ENCODE data around the gene NEU3.
A peak's percentile ranks its signal among the peaks of the same experiment; 100 is the strongest.
"Not testable (repeated sequence)": the region's sequence is repeated elsewhere in the genome, so short reads cannot be mapped to it uniquely, and the experiment has no call there.

Gene NEU3

GRCh38 chr11:74980634-74981033 is 8.1 kb upstream of the NEU3 start:
- peak; percentile 16 for DNase-seq
- in situ Hi-C loops (cut with MboI; ENCODE audit: low pct_unique_long_range_greater_than_20kb, low sequenced_read_pairs), result no loop called here

GRCh38 chr11:74981888-74982287 is 6.8 kb upstream of the NEU3 start:
- DNase-seq, result no peak
- in situ Hi-C loops (cut with MboI; ENCODE audit: low pct_unique_long_range_greater_than_20kb, low sequenced_read_pairs), result no loop called here

DNA sequence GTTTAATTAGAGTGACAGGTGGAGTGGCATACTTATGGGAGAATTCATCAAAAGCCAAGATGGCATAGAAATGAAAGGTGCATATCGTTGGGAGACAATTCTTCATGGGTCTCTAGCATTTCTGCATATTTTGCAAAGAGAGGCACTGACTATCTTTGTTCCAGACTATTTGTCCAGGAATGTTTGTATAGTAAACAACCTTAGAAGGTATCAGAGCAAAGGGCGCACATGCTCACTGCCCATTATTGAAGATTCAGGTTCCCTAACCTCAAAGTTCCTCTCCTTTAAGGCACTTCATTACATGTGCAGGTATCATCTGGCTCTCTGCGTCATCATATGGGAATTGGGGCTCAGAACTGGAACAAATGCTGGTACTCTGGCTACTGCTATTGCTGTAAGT is 4.7 kb upstream of the NEU3 start:
- in situ Hi-C loops (cut with MboI; ENCODE audit: low pct_unique_long_range_greater_than_20kb, low sequenced_read_pairs), result no loop called here
- no peak for DNase-seq

DNA sequence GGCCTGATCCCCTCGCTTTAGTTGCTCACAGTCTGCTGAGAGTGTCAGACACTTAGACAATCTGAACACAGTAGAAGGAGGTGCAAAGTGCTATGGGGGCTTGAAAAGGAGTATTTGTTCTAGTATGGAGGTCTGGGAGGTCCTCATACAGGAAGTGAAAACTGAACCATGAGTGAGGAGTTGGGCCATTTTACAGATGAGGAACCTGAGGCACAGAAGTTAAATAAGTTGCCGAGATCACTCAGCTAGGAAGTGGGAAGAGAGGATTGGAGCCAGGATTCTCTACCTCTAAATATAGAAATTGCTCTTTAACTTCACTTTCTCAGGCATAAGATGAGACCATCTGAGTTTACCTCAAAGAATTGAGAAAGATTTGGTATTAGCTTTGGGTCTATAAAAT is 4.0 kb upstream of the NEU3 start:
- in situ Hi-C loops (cut with MboI; ENCODE audit: low pct_unique_long_range_greater_than_20kb, low sequenced_read_pairs), result no loop called here
- DNase-seq, result no peak

- in situ Hi-C loops (cut with MboI; ENCODE audit: low pct_unique_long_range_greater_than_20kb, low sequenced_read_pairs), result no loop called here
- DNase-seq, result peak; percentile 26
Observed at GRCh38 chr11:74989260-74989638, 516 bp downstream of the NEU3 start.

GRCh38 chr11:74990150-74990549 is 1.4 kb downstream of the NEU3 start:
- in situ Hi-C loops (cut with MboI; ENCODE audit: low pct_unique_long_range_greater_than_20kb, low sequenced_read_pairs), result not testable (repeated sequence)
- peak; percentile 38 for DNase-seq

- in situ Hi-C loops (cut with MboI; ENCODE audit: low pct_unique_long_range_greater_than_20kb, low sequenced_read_pairs), result no loop called here
- DNase-seq, result no peak
Observed at GRCh38 chr11:74990941-74991340, 2.2 kb downstream of the NEU3 start.

GRCh38 chr11:74992852-74993251 is 4.1 kb downstream of the NEU3 start:
- DNase-seq, result no peak
- in situ Hi-C loops (cut with MboI; ENCODE audit: low pct_unique_long_range_greater_than_20kb, low sequenced_read_pairs), result no loop called here

DNA sequence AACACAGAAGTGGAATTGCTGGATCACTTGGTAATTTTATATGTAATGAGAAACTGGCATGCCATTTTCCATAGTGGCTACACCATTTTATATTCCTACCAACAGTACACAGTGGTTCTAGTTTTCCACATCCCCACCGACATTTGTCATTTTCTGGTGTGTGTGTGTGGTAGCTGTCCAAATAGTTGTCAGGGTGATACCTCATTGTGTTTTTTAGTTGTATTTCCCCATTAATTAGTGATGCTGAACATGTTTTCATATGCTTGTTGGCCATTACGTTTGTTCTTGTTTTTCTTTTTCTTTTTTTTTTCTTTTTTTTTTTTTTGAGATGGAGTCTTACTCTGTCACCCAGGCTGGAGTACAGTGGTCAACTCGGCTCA is 12.2 kb downstream of the NEU3 start:
- in situ Hi-C loops (cut with MboI; ENCODE audit: low pct_unique_long_range_greater_than_20kb, low sequenced_read_pairs), result no loop called here
- DNase-seq, result no peak

DNA sequence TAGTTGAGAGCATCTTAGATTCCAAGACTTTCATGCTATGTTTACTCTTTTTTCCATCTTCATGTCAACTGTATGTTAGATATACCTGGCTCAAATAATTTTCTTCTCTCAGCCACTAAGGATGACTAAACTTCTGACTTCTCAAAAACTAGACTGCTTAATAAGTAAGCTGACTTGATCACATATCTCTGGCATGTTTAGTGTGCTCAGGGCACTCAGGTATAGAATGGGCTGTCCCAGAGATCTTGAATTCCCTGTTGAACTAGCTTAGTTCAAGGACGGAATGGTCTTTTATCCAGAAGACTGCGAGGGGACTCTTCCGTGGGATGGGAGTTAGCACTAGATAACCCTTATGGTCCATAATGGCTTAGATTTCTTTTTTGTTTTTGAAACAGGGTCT is 13.0 kb downstream of the NEU3 start:
- in situ Hi-C loops (cut with MboI; ENCODE audit: low pct_unique_long_range_greater_than_20kb, low sequenced_read_pairs), result no loop called here
- no peak for DNase-seq

DNA sequence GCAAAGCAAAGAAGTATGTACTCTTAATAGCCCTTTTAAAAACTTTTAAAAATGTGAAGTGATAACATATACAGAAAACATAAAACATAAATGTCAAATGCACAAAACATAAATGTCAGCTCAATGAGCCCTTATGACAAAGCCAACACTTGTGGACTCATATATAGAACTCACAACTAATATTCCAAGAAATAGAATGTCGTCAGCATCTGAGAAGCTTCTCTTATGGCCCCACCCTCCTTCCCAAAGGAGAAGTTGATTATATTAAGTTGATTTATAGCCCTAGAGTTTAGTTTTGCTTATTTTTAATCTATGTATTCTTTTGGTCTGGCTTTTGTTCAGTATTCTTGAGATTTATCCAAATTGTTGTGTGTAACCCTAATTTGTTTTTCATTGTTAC is 13.8 kb downstream of the NEU3 start:
- no peak for DNase-seq
- in situ Hi-C loops (cut with MboI; ENCODE audit: low pct_unique_long_range_greater_than_20kb, low sequenced_read_pairs), result no loop called here

- in situ Hi-C loops (cut with MboI; ENCODE audit: low pct_unique_long_range_greater_than_20kb, low sequenced_read_pairs), result no loop called here
- no peak for DNase-seq
Observed at GRCh38 chr11:75004215-75004614, 15.5 kb downstream of the NEU3 start.

DNA sequence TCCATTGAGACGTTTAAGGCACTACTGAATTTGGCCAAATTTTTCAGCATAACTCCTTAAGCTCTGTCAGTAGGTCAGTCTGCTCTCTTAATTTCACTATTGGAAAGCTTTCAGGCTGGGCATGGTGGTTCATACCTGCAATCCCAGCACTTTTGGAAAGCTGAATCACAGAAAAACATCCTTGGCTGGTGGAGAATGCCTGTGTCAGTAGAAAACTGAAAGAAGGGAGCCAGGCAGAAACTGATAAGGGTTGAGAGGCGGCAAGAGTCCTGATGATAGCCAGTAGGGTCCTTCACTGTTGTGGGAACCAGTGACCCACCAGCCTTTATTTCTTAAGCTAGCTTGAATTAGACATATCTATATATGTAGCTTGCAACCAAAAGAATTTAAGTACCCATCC is 22.6 kb downstream of the NEU3 start:
- in situ Hi-C loops (cut with MboI; ENCODE audit: low pct_unique_long_range_greater_than_20kb, low sequenced_read_pairs), result no loop called here

DNA sequence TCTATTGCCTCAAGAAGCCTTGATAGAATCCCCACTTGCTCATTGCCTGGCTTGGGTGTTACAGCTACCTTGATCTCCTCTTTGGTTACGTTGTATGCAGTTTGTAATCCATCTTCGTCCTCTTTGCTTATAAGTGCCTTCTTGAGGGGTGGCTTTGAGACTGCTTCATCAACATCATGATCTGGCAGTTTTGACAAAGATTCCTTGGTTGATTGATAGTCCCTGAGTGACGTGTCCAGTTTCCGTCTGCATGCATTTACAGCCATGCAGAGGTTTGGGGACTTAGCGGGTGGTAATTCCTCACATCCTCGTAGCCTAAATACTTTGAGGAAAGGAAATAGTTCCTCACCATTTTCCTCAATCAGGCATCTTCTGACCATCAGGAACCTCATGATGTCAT is 23.1 kb downstream of the NEU3 start:
- DNase-seq, result no peak
- in situ Hi-C loops (cut with MboI; ENCODE audit: low pct_unique_long_range_greater_than_20kb, low sequenced_read_pairs), result no loop called here

More for the DNA sequence above, 22.6 kb downstream of the NEU3 start:
- DNase-seq, result no peak

DNA sequence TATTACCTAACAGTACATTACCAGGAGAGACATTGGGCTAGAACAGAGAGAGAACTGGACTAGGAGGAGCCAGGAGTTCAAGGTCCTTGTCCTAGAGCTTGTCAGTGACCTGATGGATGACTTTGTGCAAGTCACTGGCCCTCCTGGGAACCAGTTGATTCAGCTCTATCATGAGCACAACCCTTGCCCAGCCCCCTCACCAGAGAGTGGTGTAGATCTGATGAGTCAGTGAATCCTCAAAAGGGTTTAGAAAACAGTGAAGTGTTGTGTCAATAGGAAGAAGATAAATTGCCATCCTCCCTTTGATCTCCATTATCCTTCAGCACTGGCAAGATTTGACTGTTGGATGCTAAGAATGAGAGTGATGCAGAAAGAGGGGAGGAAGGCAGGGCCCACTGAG is 24.3 kb downstream of the NEU3 start:
- in situ Hi-C loops (cut with MboI; ENCODE audit: low pct_unique_long_range_greater_than_20kb, low sequenced_read_pairs), result no loop called here
- DNase-seq, result no peak

DNA sequence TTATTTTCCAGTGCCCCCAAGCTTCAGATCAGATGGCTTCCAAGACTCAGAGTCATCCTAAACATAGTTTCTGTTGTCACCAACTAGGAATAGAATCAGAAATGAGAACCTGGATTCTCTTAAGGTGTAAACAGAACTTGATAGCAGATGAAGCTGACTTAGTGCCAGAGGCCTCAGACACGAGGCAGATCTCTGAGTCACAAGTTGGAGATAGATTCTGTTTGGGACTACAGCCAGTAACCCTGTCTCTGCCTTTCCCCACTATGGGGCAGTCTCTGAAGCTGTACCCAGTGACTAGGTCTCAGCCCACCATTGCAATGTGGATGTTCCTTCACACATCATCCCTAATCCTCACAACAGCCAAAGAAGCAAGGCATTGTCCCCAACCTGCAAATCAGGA is 25.4 kb downstream of the NEU3 start:
- DNase-seq, result no peak
- in situ Hi-C loops (cut with MboI; ENCODE audit: low pct_unique_long_range_greater_than_20kb, low sequenced_read_pairs), result no loop called here

DNA sequence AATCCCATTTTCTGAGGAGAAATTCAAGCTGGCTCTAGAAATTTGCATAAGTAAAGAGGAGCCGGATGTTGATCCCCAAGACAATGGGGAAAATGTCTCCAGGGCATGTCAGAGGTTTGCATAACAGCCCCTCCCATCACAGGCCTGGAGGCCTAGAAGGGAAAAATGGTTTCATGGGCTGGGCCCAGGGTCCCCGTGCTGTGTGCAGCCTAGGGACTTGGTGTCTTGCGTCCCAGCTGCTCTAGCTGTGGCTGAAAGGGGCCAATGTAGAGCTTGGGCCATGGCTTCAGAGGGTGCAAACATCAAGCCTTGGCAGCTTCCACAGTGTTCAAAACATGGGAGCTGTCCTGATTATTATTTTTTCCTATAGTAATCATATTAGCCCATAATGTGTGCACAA is 30.5 kb downstream of the NEU3 start:
- DNase-seq; in situ Hi-C loops (cut with MboI; ENCODE audit: low pct_unique_long_range_greater_than_20kb, low sequenced_read_pairs): not testable (repeated sequence)

DNA sequence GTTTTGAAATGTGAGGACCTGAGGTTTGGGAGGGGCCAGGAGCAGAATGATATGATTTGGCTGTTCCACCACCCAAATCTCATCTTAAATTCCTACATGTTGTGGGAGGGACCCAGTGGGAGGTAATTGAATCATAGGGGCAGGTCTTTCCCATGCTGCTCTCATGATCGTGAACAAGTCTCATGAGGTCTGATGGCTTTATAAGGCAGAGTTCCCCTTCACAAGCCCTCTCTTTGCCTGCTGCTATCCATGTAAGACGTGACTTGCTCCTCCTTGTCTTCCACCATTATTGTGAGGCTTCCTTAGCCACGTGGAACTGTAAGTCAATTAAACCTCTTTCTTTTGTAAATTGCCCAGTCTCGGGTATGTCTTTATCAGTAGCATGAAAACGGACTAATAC is 31.6 kb downstream of the NEU3 start:
- in situ Hi-C loops (cut with MboI; ENCODE audit: low pct_unique_long_range_greater_than_20kb, low sequenced_read_pairs); DNase-seq: not testable (repeated sequence)

GRCh38 chr11:75022296-75022695 is 33.6 kb downstream of the NEU3 start:
- DNase-seq, result no peak
- in situ Hi-C loops (cut with MboI; ENCODE audit: low pct_unique_long_range_greater_than_20kb, low sequenced_read_pairs), result no loop called here

GRCh38 chr11:75022759-75023396 is 34.1 kb downstream of the NEU3 start:
- DNase-seq, result peak; percentile 91
- in situ Hi-C loops (cut with MboI; ENCODE audit: low pct_unique_long_range_greater_than_20kb, low sequenced_read_pairs), result no loop called here

GRCh38 chr11:75023446-75024067 is 34.8 kb downstream of the NEU3 start:
- in situ Hi-C loops (cut with MboI; ENCODE audit: low pct_unique_long_range_greater_than_20kb, low sequenced_read_pairs), result no loop called here
- DNase-seq, result no peak
